ENCODE data around the gene CNOT11.
"Not testable (repeated sequence)": the region's sequence is repeated elsewhere in the genome, so short reads cannot be mapped to it uniquely, and the experiment has no call there.

The CNOT11 gene

DNA sequence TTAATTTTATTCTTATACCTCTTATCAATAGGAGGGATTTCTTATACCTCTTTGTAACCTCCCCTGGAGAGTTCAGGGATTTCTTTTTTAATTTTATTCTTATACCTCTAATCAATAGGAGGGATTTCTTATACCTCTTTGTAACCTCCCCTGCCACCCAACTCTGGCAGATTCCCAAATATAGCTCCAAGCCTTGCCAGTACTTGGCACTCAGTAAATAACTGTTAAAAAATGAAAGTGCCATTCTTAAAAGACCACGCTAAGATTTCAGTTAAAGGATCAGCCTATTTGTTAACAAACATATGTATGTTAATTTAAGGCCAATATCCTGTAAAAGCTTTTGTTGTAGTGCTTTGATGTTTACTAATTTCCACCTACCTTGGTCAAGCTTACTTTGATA is 51.0 kb downstream of the CNOT11 start:
- peaks cover 24% of the 10 kb centered on the region for H3K4me1 ChIP-seq (ENCODE audit: control insufficient read depth, insufficient read depth, low read length)
- H3K27me3 ChIP-seq (ENCODE audit: control insufficient read depth, insufficient read depth, low read length), result no peaks in the 10 kb centered on the region
- H3K4me2 ChIP-seq (ENCODE audit: low read length), result no peak overlapping the region
- no peak overlapping the region for H3K9ac ChIP-seq (ENCODE audit: low read depth, low read length)
- H3K9me3 ChIP-seq (replicated peaks; ENCODE audit: low read length), result no peaks in the 10 kb centered on the region
- H3K36me3 ChIP-seq (ENCODE audit: insufficient read depth, low read length), result peaks cover 7% of the 10 kb centered on the region
- H3K4me3 ChIP-seq (ENCODE audit: low read length), result no peak overlapping the region

DNA sequence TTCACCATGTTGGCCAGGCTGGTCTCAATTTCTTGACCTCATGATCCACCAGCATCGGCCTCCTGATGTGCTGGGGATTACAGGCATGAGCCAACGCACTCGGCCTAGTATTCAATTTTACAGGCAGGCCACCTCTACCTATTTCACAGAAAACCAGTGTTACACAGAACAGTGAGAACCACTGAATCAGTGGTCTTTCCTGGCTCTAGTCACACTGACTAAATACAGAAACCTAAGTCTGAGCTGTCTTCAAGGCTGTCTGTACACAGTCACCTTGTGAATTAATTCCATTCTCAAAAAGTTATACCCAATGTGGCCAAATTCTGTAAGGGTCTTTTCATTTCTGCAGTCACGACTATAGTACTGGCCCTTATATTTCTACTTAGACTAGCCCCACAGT is 52.3 kb downstream of the CNOT11 start:
- no peaks in the 10 kb centered on the region for H3K9me3 ChIP-seq (replicated peaks; ENCODE audit: low read length)
- peak overlapping the region; percentile 87 for H3K4me2 ChIP-seq (ENCODE audit: low read length)
- H3K27me3 ChIP-seq (ENCODE audit: control insufficient read depth, insufficient read depth, low read length), result no peaks in the 10 kb centered on the region
- H3K9ac ChIP-seq (ENCODE audit: low read depth, low read length), result no peak overlapping the region
- peaks cover 7% of the 10 kb centered on the region for H3K36me3 ChIP-seq (ENCODE audit: insufficient read depth, low read length)
- H3K4me1 ChIP-seq (ENCODE audit: control insufficient read depth, insufficient read depth, low read length), result peaks cover 27% of the 10 kb centered on the region
- peak overlapping the region; percentile 95 for H3K4me3 ChIP-seq (ENCODE audit: low read length)

DNA sequence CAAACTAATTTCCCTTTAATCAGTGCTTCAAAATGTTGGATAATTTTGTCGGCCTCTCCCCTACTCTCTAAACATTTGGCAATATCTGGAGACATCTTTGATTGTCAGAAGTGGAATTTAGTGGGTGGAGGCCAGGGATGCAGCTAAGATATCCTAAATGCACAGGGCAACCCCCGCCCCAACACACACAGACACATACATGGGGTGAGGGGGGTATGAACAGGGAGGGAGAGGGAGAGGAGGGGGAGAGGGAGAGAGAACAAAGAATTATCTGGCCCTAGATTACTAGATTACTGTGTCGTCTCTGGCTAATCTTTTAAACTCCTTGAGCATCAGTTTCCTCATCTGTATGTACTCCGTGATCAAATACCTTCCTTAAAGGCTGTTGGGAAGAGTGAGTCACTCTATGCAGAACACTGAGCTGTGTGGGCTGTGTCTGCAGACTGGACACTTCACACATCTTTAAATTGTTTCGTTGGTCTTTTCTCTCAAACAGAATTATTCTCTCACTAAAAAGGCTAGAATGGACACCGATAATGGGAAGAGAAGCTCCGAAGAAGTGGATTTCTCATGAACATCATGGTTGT is 52.9 kb downstream of the CNOT11 start:
- Histone ChIP-seq H3K4me1 (ENCODE audit: control insufficient read depth, insufficient read depth, low read length) (peaks cover 27% of the 10 kb centered on the region), H3K9ac (ENCODE audit: low read depth, low read length) (peak overlapping the region; percentile 96), H3K9me3 (replicated peaks; ENCODE audit: low read length) (no peaks in the 10 kb centered on the region), H3K36me3 (ENCODE audit: insufficient read depth, low read length) (peaks cover 7% of the 10 kb centered on the region), H3K4me3 (ENCODE audit: low read length) (peak overlapping the region; percentile 95), H3K4me2 (ENCODE audit: low read length) (peak overlapping the region; percentile 87), H3K27me3 (ENCODE audit: control insufficient read depth, insufficient read depth, low read length) (no peaks in the 10 kb centered on the region)

DNA sequence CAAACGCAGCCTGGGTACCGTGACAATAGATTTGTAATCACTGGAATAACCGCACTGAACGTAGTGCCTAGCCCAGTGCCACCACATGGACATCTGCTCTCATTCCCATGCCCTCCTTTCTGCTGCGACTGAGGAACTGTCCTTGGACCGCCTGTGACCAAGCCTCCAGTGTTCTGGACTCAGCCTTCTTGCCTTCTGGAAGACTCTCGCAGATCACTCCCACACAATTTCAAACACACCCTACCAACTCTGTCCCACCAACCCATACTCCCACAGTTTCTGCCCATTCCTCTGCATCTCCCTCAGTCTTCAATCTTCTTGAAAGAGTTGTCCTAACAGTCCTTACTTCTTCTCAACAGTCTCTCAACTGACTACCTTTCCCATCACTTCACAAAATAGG is 53.7 kb downstream of the CNOT11 start:
- H3K27me3 ChIP-seq (ENCODE audit: control insufficient read depth, insufficient read depth, low read length), result no peaks in the 10 kb centered on the region
- peaks cover 27% of the 10 kb centered on the region for H3K4me1 ChIP-seq (ENCODE audit: control insufficient read depth, insufficient read depth, low read length)
- H3K4me3 ChIP-seq (ENCODE audit: low read length), result peak overlapping the region; percentile 95
- peak overlapping the region; percentile 87 for H3K4me2 ChIP-seq (ENCODE audit: low read length)
- no peaks in the 10 kb centered on the region for H3K9me3 ChIP-seq (replicated peaks; ENCODE audit: low read length)
- peak overlapping the region; percentile 96 for H3K9ac ChIP-seq (ENCODE audit: low read depth, low read length)
- peaks cover 7% of the 10 kb centered on the region for H3K36me3 ChIP-seq (ENCODE audit: insufficient read depth, low read length)

DNA sequence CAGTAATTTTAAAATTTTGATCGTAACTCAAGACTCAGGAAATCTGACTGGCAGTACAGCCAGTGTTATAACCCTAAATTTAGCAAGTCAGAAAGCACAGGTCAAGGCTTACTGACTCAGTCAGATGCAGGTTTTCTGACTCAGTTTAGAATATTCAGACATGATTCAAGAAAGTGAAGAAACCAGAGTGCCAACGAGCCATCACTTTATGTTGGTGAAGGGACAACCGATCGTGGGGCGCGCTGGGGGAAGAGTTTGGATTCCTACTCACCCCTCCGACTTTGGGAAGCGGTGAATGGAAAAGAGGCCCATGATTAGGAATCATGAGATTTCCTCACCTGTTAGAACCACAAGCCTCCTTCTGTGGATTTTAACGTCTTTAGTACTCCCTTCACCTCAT is 54.8 kb downstream of the CNOT11 start:
- peak overlapping the region; percentile 87 for H3K4me2 ChIP-seq (ENCODE audit: low read length)
- peak overlapping the region; percentile 96 for H3K9ac ChIP-seq (ENCODE audit: low read depth, low read length)
- H3K4me3 ChIP-seq (ENCODE audit: low read length), result peak overlapping the region; percentile 95
- H3K4me1 ChIP-seq (ENCODE audit: control insufficient read depth, insufficient read depth, low read length), result peaks cover 27% of the 10 kb centered on the region
- no peaks in the 10 kb centered on the region for H3K36me3 ChIP-seq (ENCODE audit: insufficient read depth, low read length)
- H3K9me3 ChIP-seq (replicated peaks; ENCODE audit: low read length), result no peaks in the 10 kb centered on the region
- no peaks in the 10 kb centered on the region for H3K27me3 ChIP-seq (ENCODE audit: control insufficient read depth, insufficient read depth, low read length)

DNA sequence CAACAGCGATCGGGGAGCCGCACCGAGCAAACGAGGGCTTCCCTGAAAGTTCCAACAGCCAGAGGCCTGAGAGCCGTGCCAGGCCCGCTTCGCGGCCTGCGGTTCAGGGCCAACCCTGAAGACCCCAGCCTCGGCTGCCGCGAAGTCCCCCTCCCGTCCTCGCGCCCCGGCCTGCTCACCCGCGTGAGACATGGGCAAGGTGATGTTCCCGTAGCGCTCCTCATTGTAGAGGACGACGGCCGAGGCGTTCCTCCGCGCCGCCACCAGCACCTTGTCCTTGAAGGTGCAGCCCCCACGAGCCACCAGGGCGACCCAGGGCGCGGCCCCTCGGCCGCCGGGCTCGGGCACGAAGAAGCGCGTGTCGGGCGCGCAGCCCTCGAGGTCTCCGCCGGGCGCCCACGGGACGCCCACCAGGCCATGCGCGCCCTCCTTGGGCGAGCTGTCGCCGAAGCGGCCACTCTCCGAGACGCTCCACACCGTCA is 55.3 kb downstream of the CNOT11 start:
- Histone ChIP-seq H3K27me3 (ENCODE audit: control insufficient read depth, insufficient read depth, low read length) (no peaks in the 10 kb centered on the region), H3K9ac (ENCODE audit: low read depth, low read length) (peak overlapping the region; percentile 96), H3K4me2 (ENCODE audit: low read length) (peak overlapping the region; percentile 87), H3K36me3 (ENCODE audit: insufficient read depth, low read length) (no peaks in the 10 kb centered on the region), H3K4me1 (ENCODE audit: control insufficient read depth, insufficient read depth, low read length) (peaks cover 27% of the 10 kb centered on the region), H3K4me3 (ENCODE audit: low read length) (peak overlapping the region; percentile 95), H3K9me3 (replicated peaks; ENCODE audit: low read length) (no peaks in the 10 kb centered on the region)

DNA sequence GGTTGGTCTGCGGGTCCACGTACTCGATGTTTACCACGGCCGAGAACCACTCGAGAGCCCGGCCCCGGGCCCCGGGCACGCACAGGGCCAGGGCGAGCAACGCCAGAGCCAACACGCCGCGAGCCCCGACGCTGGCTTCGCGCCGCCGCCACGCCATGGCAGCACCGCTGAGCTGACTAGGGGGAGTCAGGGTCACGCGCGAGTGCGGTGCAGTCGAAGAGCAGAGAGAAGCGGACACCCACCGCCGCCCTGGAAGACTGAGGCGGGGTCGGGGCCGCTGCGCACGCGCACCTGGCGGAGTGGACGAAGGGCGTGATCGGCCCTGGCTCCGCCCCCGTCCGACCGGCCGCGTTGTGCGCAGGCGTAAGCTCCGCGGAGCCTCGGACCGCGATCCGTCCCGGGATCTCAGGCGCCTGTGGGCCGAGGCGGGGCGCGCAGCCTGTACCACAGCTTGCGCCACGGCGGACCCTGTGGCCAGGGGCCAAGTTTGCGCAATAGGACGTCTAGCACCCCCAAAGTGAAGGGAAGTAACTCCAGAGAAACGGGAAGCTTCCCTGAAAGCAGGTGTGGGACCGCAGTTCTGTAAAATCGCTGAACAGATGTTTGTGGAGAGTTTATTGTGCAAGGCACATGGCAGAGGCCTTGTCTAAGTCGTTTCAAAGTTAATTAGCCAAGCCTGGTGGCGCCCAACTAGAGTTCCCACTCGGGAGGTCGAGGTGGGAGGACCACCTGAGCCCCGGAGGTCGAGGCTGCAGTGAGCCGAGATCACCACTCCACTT is 55.9 kb downstream of the CNOT11 start, which contains the start of gene RNF149:
TSS of gene RNF149 (minus strand) at position 270 of the 779 bp plus-strand sequence. CDS start at position 157, 113 bp downstream.
- Histone ChIP-seq H3K9me3 (replicated peaks; ENCODE audit: low read length) (no peaks in the 10 kb centered on the region), H3K9ac (ENCODE audit: low read depth, low read length) (peak within 1 kb of the TSS; percentile 96), H3K27me3 (ENCODE audit: control insufficient read depth, insufficient read depth, low read length) (no peaks in the 10 kb centered on the region), H3K4me1 (ENCODE audit: control insufficient read depth, insufficient read depth, low read length) (peaks cover 27% of the 10 kb centered on the region), H3K36me3 (ENCODE audit: insufficient read depth, low read length) (no peaks in the 10 kb centered on the region), H3K4me3 (ENCODE audit: low read length) (peak within 1 kb of the TSS; percentile 95), H3K4me2 (ENCODE audit: low read length) (peak within 1 kb of the TSS; percentile 87)

DNA sequence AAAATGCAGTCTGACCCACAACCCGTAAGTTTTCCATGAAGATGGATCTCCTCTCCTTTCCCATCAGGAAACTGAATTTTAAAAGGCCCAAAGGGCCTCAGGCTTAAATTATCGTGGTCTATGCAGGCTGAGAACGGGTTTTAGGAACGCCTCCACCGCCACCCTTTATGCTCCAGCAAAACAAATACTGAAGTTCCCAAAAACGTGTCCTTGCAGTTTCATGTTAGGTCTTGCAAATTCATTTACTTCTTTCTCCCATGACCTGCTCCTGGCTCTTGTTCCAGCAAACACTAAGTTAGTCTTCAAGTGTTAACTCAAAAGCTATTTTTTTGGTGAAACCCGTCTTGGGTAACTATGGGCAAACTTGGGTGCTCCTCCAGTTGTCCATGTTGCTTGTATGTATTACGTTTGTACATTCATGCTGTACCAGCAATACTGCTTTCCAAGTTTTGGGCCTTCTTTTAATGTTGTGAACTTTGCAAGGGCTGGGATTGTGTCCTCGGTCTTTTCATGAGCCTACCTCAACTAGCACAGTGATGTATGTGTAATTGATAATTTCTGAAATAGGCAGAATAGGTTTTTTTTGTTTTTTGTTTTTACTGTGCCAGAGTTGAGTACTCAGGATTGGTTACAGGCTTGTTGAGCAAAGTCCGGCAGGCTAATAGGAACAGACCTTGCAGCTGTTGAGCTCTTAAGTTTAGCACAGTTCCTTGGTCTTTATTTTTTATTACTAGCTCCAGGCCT is 57.6 kb downstream of the CNOT11 start:
- H3K9ac ChIP-seq (ENCODE audit: low read depth, low read length), result no peak overlapping the region
- no peak overlapping the region for H3K4me3 ChIP-seq (ENCODE audit: low read length)
- H3K4me1 ChIP-seq (ENCODE audit: control insufficient read depth, insufficient read depth, low read length), result peaks cover 18% of the 10 kb centered on the region
- H3K9me3 ChIP-seq (replicated peaks; ENCODE audit: low read length), result no peaks in the 10 kb centered on the region
- H3K36me3 ChIP-seq (ENCODE audit: insufficient read depth, low read length), result no peaks in the 10 kb centered on the region
- H3K4me2 ChIP-seq (ENCODE audit: low read length), result no peak overlapping the region
- no peaks in the 10 kb centered on the region for H3K27me3 ChIP-seq (ENCODE audit: control insufficient read depth, insufficient read depth, low read length)

DNA sequence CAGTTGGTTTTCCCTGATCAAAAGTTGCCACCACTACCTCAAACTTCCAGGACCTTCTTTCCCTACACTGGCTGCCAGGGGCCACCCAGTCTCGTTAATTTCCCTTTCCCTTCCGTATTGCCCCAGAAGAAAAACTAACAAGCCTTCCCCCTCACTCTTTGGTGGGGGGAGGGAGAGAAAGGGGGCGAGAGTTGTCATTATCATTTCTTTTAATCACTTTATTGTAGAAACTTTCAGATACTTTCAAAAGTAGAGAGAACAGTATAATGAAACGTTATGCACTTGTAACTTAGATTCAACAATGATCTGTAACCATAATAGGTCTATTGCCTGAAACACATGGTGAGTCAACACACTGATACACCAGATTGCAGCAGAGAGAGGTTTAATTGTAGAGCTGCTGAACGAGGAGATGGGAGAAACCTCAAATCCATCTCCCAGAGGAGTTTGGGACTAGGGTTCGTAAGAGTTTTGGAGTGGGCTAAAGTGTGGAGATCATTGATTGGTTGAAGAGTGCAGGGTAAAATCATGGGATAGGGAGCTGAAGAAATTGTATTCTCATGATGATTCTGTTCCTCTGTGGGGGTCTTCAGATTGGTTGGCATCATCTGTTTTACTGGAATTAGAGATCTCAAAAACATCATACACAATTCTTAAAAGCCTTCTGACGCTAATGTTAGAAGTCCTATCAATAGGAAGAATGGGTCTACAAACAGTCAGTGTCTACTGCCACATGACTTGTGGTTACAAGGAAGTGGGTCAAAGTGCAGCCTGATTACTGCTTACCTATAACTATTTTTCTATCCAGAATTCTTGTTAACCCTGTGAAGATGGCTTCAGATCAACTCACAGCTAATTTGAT is 58.4 kb downstream of the CNOT11 start:
- Histone ChIP-seq H3K27me3 (ENCODE audit: control insufficient read depth, insufficient read depth, low read length) (no peaks in the 10 kb centered on the region), H3K4me2 (ENCODE audit: low read length) (no peak overlapping the region), H3K4me3 (ENCODE audit: low read length) (no peak overlapping the region), H3K9me3 (replicated peaks; ENCODE audit: low read length) (no peaks in the 10 kb centered on the region), H3K36me3 (ENCODE audit: insufficient read depth, low read length) (no peaks in the 10 kb centered on the region), H3K4me1 (ENCODE audit: control insufficient read depth, insufficient read depth, low read length) (peaks cover 10% of the 10 kb centered on the region), H3K9ac (ENCODE audit: low read depth, low read length) (no peak overlapping the region)

DNA sequence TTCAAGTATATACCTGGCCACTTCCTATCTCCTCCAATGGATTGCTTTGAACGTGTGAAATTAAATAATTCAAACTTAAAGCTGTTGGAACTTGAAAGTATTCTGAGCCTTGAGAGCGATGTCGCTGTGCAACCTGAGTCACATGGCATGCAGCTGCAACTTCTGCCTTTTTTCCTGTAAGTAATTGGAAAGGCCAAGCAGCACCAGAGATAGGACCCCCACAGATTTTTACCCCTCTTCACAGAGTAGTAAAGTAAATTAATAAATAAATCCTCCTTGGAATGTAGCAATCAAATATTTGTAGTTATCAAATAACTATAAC is 59.0 kb downstream of the CNOT11 start:
- Histone ChIP-seq H3K9me3 (replicated peaks; ENCODE audit: low read length) (no peaks in the 10 kb centered on the region), H3K4me1 (ENCODE audit: control insufficient read depth, insufficient read depth, low read length) (peaks cover 4% of the 10 kb centered on the region), H3K4me3 (ENCODE audit: low read length) (no peak overlapping the region), H3K9ac (ENCODE audit: low read depth, low read length) (no peak overlapping the region), H3K36me3 (ENCODE audit: insufficient read depth, low read length) (no peaks in the 10 kb centered on the region), H3K27me3 (ENCODE audit: control insufficient read depth, insufficient read depth, low read length) (no peaks in the 10 kb centered on the region), H3K4me2 (ENCODE audit: low read length) (no peak overlapping the region)

DNA sequence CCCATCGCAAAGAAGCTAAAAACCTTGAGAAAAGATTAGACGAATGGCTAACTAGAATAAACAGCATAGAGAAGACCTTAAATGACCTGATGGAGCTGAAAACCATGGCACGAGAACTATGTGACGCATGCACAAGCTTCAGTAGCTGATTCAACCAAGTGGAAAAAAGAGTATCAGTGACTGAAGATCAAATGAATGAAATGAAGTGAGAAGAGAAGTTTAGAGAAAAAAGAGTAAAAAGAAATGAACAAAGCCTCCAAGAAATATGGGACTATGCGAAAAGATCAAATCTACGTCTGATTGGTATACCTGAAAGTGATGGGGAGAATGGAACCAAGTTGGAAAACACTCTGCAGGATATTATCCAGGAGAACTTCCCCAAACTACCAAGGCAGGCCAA is 63.9 kb downstream of the CNOT11 start:
- not testable (repeated sequence) for H3K9me3 ChIP-seq (replicated peaks; ENCODE audit: low read length); H3K4me3 ChIP-seq (ENCODE audit: low read length); H3K36me3 ChIP-seq (ENCODE audit: insufficient read depth, low read length); H3K9ac ChIP-seq (ENCODE audit: low read depth, low read length); H3K4me2 ChIP-seq (ENCODE audit: low read length); H3K4me1 ChIP-seq (ENCODE audit: control insufficient read depth, insufficient read depth, low read length); H3K27me3 ChIP-seq (ENCODE audit: control insufficient read depth, insufficient read depth, low read length)

All from skeletal muscle satellite cell (primary cell).